Transverse colon (tissue), 4 donors: Measurements from ENCODE around the gene HELZ. TPM values are rescaled to one million over a fixed set of nuclear protein-coding genes. Genes with fewer than 3 reads are reported as not detected.

Experiments used
- DNase-seq: peaks from one replicate; pipeline ENCODE4 v3.0.0-alpha.2; 2019
- H3K27ac ChIP-seq, 4 donors: fragments of 200-600 bp; sonication (generic); 2 replicates each; pipeline ENCODE4 v1.5.1; 2016 to 2018; ENCODE audit warnings: inconsistent platforms in 4 of 4
- H3K27me3 ChIP-seq: fragments of 200-600 bp; sonication (generic); 2 replicates; pipeline ENCODE4 v1.5.1; 2017; ENCODE audit warnings: inconsistent platforms
- H3K36me3 ChIP-seq, 4 donors: fragments of 200-600 bp; sonication (generic); 2 replicates each; pipeline ENCODE4 v1.5.1; 2017 to 2019; ENCODE audit warnings: inconsistent platforms in 4 of 4
- H3K4me1 ChIP-seq, 4 donors: fragments of 200-600 bp; sonication (generic); 2 replicates each; pipeline ENCODE4 v1.5.1; 2017 to 2020; ENCODE audit warnings: inconsistent platforms in 4 of 4
- H3K4me3 ChIP-seq, 4 donors: fragments of 200-600 bp; sonication (generic); 1 replicate in 1 of 4; 2 replicates in 3 of 4; pipeline versions ENCODE4 v1.5.1 to v1.6.1; 2017 to 2019; ENCODE audit warnings: inconsistent platforms in 4 of 4
- H3K9me3 ChIP-seq, 2 donors: fragments of 200-600 bp; sonication (generic); 2 replicates each; pipeline ENCODE4 v1.5.1; 2017 to 2019; ENCODE audit warnings: inconsistent platforms in 2 of 2
- CTCF ChIP-seq, 5 experiments: fragments of 200-600 bp in 3 of 5; fragments of 450-650 bp in 2 of 5; sonication (generic) in 3 of 5; IDR thresholded peaks; 1 replicate in 2 of 5; 2 replicates in 3 of 5; pipeline ENCODE4 v1.5.1; 2016 to 2017; ENCODE audit warnings: antibody characterized with exemption in 5 of 5, inconsistent platforms in 3 of 5, mild to moderate bottlenecking in 2 of 5, moderate library complexity in 1 of 5
- EP300 ChIP-seq: sonication (generic); formaldehyde crosslinking; IDR thresholded peaks from one replicate; pipeline ENCODE4 v1.6.1; 2017; ENCODE audit warnings: antibody characterized with exemption, low read depth
- POLR2A ChIP-seq: fragments of 450-650 bp; IDR thresholded peaks from one replicate; pipeline ENCODE4 v1.6.1; 2016; ENCODE audit warnings: antibody characterized with exemption, mild to moderate bottlenecking, moderate library complexity
- POLR2AphosphoS5 ChIP-seq, 3 donors: sonication (generic); formaldehyde crosslinking; IDR thresholded peaks; one replicate each; pipeline ENCODE4 v1.6.1; 2016; ENCODE audit warnings: antibody characterized with exemption in 3 of 3
- WGBS, 2 donors: methylation state at CpG; one replicate each; pipeline ENCODE4 v1.1.5; 2018; ENCODE audit warnings: low coverage in 1 of 2; 5-methylcytosine and 5-hydroxymethylcytosine counted together
- in situ Hi-C, 4 donors: fragments of 200-750 bp; cut with MboI; loops; one replicate each; pipeline versions ENCODE4 v1.15.0 to v1.15.1; 2017; ENCODE audit warnings: low sequenced_read_pairs in 3 of 4, low pct_ligation_motif_present in 1 of 4, low pct_unique_long_range_greater_than_20kb in 1 of 4
- intact Hi-C: fragments of 100-400 bp; cut with DNase I; formaldehyde crosslinking; loops from one replicate; pipeline ENCODE4 v1.15.1; 2023; ENCODE audit warnings: low total_unique reads
- total RNA-seq, 4 donors: library from RNA; depleted of rRNA; stranded (reverse); fragments of >200 nt; gene quantifications; one replicate each; pipeline ENCODE4 v1.1.0, GENCODE V29; 2016

Gene HELZ
- total RNA-seq, 4 donors from 2014 or later, result 31.8 to 126 (median 56.0) TPM

GRCh38 chr17:67130768-67131167 lies 114.2 kb downstream of the HELZ start:
- intact Hi-C loops, result no loop called here
- TF ChIP-seq CTCF (IDR thresholded peaks at IDR 0.05), result no peak
- TF ChIP-seq EP300, result no peak
- no peak for TF ChIP-seq POLR2A
- no peak for TF ChIP-seq POLR2AphosphoS5 (IDR thresholded peaks at IDR 0.05)
- Histone ChIP-seq H3K4me3 (no peak overlapping the region), H3K27ac (no peak overlapping the region), H3K4me1 (no peaks in the 10 kb centered on the region), H3K27me3 (no peaks in the 10 kb centered on the region), H3K36me3 (peaks cover 0 to 4% (median under 1%) of the 10 kb centered on the region in 4 donors), H3K9me3 (no peaks in the 10 kb centered on the region)
- 94 to 95% methylated on average over 2 to 4 of the region's 4 CpGs for WGBS, 2 donors
- DNase-seq, result no peak
- in situ Hi-C loops, result no loop called here

- H3K4me3 ChIP-seq, result no peak overlapping the region
- 89 to 97% methylated on average over 3 of the region's 3 CpGs for WGBS, 2 donors
- peaks cover 0 to 6% (median 0%) of the 10 kb centered on the region in 4 donors for H3K36me3 ChIP-seq
- no peak for DNase-seq
- H3K27ac ChIP-seq, result no peak overlapping the region
- no peaks in the 10 kb centered on the region for H3K27me3 ChIP-seq
- intact Hi-C loops (no loop called here), in situ Hi-C loops (no loop called here)
- H3K9me3 ChIP-seq, result no peaks in the 10 kb centered on the region
- TF ChIP-seq POLR2AphosphoS5 (IDR thresholded peaks at IDR 0.05) (no peak), CTCF (IDR thresholded peaks at IDR 0.05) (no peak), POLR2A (no peak), EP300 (no peak)
- H3K4me1 ChIP-seq, result peaks cover 0 to 3% (median 0%) of the 10 kb centered on the region in 4 donors
Observed at GRCh38 chr17:67129283-67129682, 115.7 kb downstream of the HELZ start.

- no peak overlapping the region for H3K4me3 ChIP-seq
- in situ Hi-C loops, result no loop called here
- 96% methylated on average over 3 of the region's 3 CpGs for WGBS, 2 donors
Observed at GRCh38 chr17:67128700-67129099, 116.3 kb downstream of the HELZ start.

GRCh38 chr17:67127925-67128324 lies 117.1 kb downstream of the HELZ start:
- intact Hi-C loops (no loop called here), in situ Hi-C loops (no loop called here)
- H3K4me1 ChIP-seq, result peaks cover 0 to 3% (median 0%) of the 10 kb centered on the region in 4 donors
- H3K9me3 ChIP-seq, result no peaks in the 10 kb centered on the region
- H3K27ac ChIP-seq, result no peak overlapping the region
- DNase-seq, result no peak
- H3K4me3 ChIP-seq, result no peak overlapping the region
- no peak for TF ChIP-seq EP300
- no peak for TF ChIP-seq POLR2A
- no peak for TF ChIP-seq CTCF (IDR thresholded peaks at IDR 0.05)
- TF ChIP-seq POLR2AphosphoS5 (IDR thresholded peaks at IDR 0.05), result no peak
- H3K36me3 ChIP-seq, result peaks cover 0 to 14% (median 3%) of the 10 kb centered on the region in 4 donors
- no peaks in the 10 kb centered on the region for H3K27me3 ChIP-seq
- WGBS, 2 donors, result 93 to 100% methylated on average over 2 of the region's 2 CpGs

More at GRCh38 chr17:67128700-67129099, 116.3 kb downstream of the HELZ start:
- Histone ChIP-seq H3K36me3 (peaks cover 0 to 10% (median 0%) of the 10 kb centered on the region in 4 donors), H3K27ac (no peak overlapping the region), H3K27me3 (no peaks in the 10 kb centered on the region), H3K9me3 (no peaks in the 10 kb centered on the region), H3K4me1 (peaks cover 0 to 3% (median 0%) of the 10 kb centered on the region in 4 donors)
- TF ChIP-seq CTCF (IDR thresholded peaks at IDR 0.05), result no peak
- no peak for TF ChIP-seq POLR2AphosphoS5 (IDR thresholded peaks at IDR 0.05)
- TF ChIP-seq EP300, result no peak
- TF ChIP-seq POLR2A, result no peak
- intact Hi-C loops, result no loop called here
- DNase-seq, result no peak
